Neuronal stem cell (in vitro differentiated cells): Measurements from ENCODE around the gene ZBTB46.

Experiments
- DNase-seq: peaks from one replicate; pipeline ENCODE4 v3.0.0-alpha.2; 2013; ENCODE audit warnings: low spot score
- H2AFZ ChIP-seq: one replicate; pipeline ENCODE4 v1.6.1; 2013; ENCODE audit warnings: mild to moderate bottlenecking, low read length, inconsistent platforms
- H2AK5ac ChIP-seq: 2 replicates; pipeline ENCODE4 v1.6.1; 2013; ENCODE audit warnings: low read depth, mild to moderate bottlenecking, inconsistent platforms, low read length, moderate library complexity, mixed read lengths
- H2BK120ac ChIP-seq: 2 replicates; pipeline ENCODE4 v1.6.1; 2013; ENCODE audit warnings: low read depth, mild to moderate bottlenecking, inconsistent platforms, low read length, moderate library complexity, mixed read lengths
- H2BK12ac ChIP-seq: one replicate; pipeline ENCODE4 v1.6.1; 2013; ENCODE audit warnings: low read length, inconsistent platforms
- H2BK15ac ChIP-seq: 2 replicates; pipeline ENCODE4 v1.6.1; 2013; ENCODE audit warnings: mild to moderate bottlenecking, low read length, inconsistent platforms, mixed read lengths
- H2BK5ac ChIP-seq: one replicate; pipeline ENCODE4 v1.6.1; 2013; ENCODE audit warnings: inconsistent platforms, mild to moderate bottlenecking, low read length, moderate library complexity
- H3K14ac ChIP-seq: one replicate; pipeline ENCODE4 v1.6.1; 2013; ENCODE audit warnings: low read length, inconsistent platforms
- H3K18ac ChIP-seq: 2 replicates; pipeline ENCODE4 v1.6.1; 2013; ENCODE audit warnings: low read length, inconsistent platforms
- H3K23ac ChIP-seq: 2 replicates; pipeline ENCODE4 v1.6.1; 2013; ENCODE audit warnings: low read depth, mild to moderate bottlenecking, mixed read lengths, low read length, inconsistent platforms; ENCODE audit not compliant: poor library complexity
- H3K27ac ChIP-seq: replicated peaks from 3 replicates; pipeline ENCODE4 v1.5.1; 2013; ENCODE audit warnings: low read length, inconsistent platforms
- H3K27me3 ChIP-seq, 3 experiments: 2 replicates each; pipeline ENCODE4 v1.6.1; 2013; ENCODE audit warnings: low read length in 3 of 3, mild to moderate bottlenecking in 2 of 3, inconsistent platforms in 1 of 3, low read depth in 1 of 3, mixed read lengths in 1 of 3, moderate library complexity in 1 of 3; ENCODE audit not compliant: control insufficient read depth in 3 of 3, insufficient read depth in 3 of 3
- H3K36me3 ChIP-seq, 2 donors: replicated peaks in 1 of 2; 2 replicates each; pipeline ENCODE4 v1.6.1; 2013; ENCODE audit warnings: low read length in 2 of 2; ENCODE audit not compliant: control insufficient read depth in 2 of 2, insufficient read depth in 2 of 2
- H3K4ac ChIP-seq: 2 replicates; pipeline ENCODE4 v1.6.1; 2013; ENCODE audit warnings: inconsistent platforms, mild to moderate bottlenecking, low read length, moderate library complexity
- H3K4me1 ChIP-seq, 2 donors: 1 replicate in 1 of 2; 2 replicates in 1 of 2; pipeline ENCODE4 v1.6.1; 2013; ENCODE audit warnings: low read length in 2 of 2, low read depth in 1 of 2; ENCODE audit not compliant: control insufficient read depth in 2 of 2, insufficient read depth in 1 of 2
- H3K4me2 ChIP-seq: one replicate; pipeline ENCODE4 v1.6.1; 2013; ENCODE audit warnings: mild to moderate bottlenecking, low read length, inconsistent platforms; ENCODE audit not compliant: insufficient read depth, poor library complexity, severe bottlenecking
- H3K4me3 ChIP-seq, 2 donors: 2 replicates each; pipeline ENCODE4 v1.5.1; 2013; ENCODE audit warnings: low read length in 2 of 2, mild to moderate bottlenecking in 2 of 2, inconsistent platforms in 1 of 2, moderate library complexity in 1 of 2
- H3K79me1 ChIP-seq: one replicate; pipeline ENCODE4 v1.6.1; 2013; ENCODE audit warnings: low read depth, mild to moderate bottlenecking, inconsistent platforms, low read length, moderate library complexity
- H3K9ac ChIP-seq: one replicate; pipeline ENCODE4 v1.6.1; 2013; ENCODE audit warnings: mild to moderate bottlenecking, low read depth, low read length, inconsistent platforms; ENCODE audit not compliant: poor library complexity
- H3K9me3 ChIP-seq, 2 donors: replicated peaks in 1 of 2; 2 replicates each; pipeline versions ENCODE3 to v1.6.1; 2013; ENCODE audit warnings: low read length in 2 of 2, mild to moderate bottlenecking in 2 of 2, inconsistent platforms in 1 of 2, low read depth in 1 of 2, mixed read lengths in 1 of 2, moderate library complexity in 1 of 2; ENCODE audit not compliant: control insufficient read depth in 2 of 2, insufficient read depth in 1 of 2
- H4K8ac ChIP-seq: one replicate; pipeline ENCODE4 v1.6.1; 2013; ENCODE audit warnings: low read depth, mild to moderate bottlenecking, inconsistent platforms, low read length, moderate library complexity
- H4K91ac ChIP-seq: one replicate; pipeline ENCODE4 v1.6.1; 2013; ENCODE audit warnings: low read length, low read depth, mild to moderate bottlenecking, inconsistent platforms; ENCODE audit not compliant: poor library complexity
- WGBS, 2 donors: extraction: QIAGEN DNeasy Blood & Tissue Kit; methylation state at CpG; one replicate each; pipeline ENCODE4 v1.1.7; 2013; ENCODE audit warnings: missing lambda C conversion rate in 2 of 2, mixed read lengths in 1 of 2; ENCODE audit not compliant: insufficient read length in 2 of 2, insufficient replicate concordance in 1 of 2; ENCODE audit errors: extremely low coverage in 2 of 2; 5-methylcytosine and 5-hydroxymethylcytosine counted together

ZBTB46 gene

DNA sequence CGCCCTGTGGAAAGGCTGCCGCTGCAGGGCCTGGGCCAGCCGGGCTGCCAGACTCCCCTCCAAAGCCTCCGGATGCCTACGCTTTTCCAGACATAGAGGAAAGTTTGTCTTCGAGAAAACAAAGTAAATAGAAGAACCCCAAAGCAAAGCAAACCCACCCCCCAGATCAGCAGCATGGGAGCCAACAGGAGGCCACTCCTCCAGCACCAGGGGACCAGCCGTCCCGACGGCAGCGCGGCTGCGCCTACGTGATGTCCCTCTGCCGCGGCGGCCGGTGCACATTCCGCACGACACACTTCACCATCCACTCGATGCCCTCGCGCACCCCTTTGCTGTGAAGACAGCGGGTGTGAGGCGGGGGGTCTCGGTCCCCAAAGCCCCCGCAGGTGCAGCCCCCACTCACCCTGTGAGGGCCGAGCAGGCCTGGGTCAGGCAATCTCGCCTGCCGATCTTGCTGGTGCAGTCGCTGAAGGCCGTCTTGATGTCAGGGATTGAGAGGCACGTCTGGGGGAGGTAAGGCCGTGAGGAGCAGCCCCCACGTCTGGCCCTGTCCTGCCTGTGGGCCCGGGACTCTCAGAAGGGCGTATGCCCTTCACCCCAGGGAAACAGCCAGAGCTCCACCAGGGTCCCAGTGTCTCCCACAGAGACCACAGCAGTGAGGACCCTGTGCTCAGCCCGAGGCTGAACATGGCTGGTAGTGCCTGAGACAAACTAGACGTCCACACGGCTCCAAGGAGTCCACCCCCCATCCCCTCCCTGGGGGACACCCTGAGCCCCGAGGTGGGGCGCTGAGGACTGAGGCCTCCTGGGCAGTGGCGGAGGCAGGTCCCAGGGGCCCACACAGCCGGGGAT lies 130.6 kb downstream of the ZBTB46 start:
- no peak overlapping the region for H2BK15ac ChIP-seq
- H3K79me1 ChIP-seq, result peaks cover 11% of the 10 kb centered on the region
- H2AK5ac ChIP-seq, result no peak overlapping the region
- H3K18ac ChIP-seq, result no peak overlapping the region
- H2BK120ac ChIP-seq, result no peak overlapping the region
- H3K36me3 ChIP-seq, result peaks cover 14 to 48% of the 10 kb centered on the region in 2 donors
- H3K9me3 ChIP-seq, result no peaks in the 10 kb centered on the region
- no peak overlapping the region for H3K4me3 ChIP-seq
- H3K14ac ChIP-seq, result no peak overlapping the region
- H2BK12ac ChIP-seq, result no peak overlapping the region
- no peak overlapping the region for H2AFZ ChIP-seq
- WGBS, 2 donors, result no CpG with 5 or more reads among the region's 43 CpGs
- H3K9ac ChIP-seq, result no peak overlapping the region
- H2BK5ac ChIP-seq, result peak overlapping the region; percentile 13
- H3K4me1 ChIP-seq, result peaks cover 7 to 14% of the 10 kb centered on the region in 2 donors
- no peak for DNase-seq
- H4K91ac ChIP-seq, result no peak overlapping the region
- no peak overlapping the region for H3K4ac ChIP-seq
- H3K27me3 ChIP-seq, result no peaks in the 10 kb centered on the region
- H4K8ac ChIP-seq, result no peak overlapping the region
- no peak overlapping the region for H3K4me2 ChIP-seq
- peak overlapping the region; percentile 55 for H3K23ac ChIP-seq
- no peak overlapping the region for H3K27ac ChIP-seq

DNA sequence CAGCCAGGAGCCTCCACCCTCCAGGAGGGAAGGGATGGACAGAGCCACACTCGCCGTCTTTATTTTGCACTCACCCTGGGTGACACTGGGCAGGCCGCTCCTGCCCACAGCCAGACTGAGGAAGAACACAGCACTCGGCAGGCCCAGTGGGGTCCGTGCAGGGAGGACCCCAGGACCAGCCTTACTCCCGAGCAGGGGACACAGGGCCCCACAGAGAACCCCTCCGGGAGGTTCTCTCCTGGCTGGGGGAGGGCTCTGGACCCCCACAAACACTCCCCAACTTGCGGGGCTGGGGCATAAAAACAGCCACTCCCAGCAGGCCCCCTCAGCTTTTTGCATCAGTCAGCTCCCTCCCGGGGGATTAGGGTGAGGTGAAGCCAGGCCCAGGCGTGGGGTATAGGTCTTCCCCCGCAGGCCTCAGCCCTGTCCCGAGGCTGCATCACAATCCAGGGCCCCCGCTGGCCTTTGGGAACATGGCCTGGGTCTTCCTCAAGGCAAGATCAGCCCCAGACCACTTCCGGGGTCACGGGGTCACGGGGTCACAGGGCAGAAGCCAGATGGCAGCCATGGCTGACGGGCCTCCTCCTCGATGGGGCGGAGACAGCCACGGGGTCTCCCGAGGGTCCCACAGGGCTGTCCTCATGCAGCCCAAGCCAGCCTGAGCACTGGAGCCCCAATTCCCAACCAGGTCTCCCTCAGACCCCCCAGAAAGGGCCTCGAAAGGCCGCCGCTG lies 131.4 kb downstream of the ZBTB46 start:
- H3K23ac ChIP-seq, result peak overlapping the region; percentile 22
- DNase-seq, result no peak
- no peak overlapping the region for H2AFZ ChIP-seq
- H2BK15ac ChIP-seq, result no peak overlapping the region
- H3K9me3 ChIP-seq, result no peaks in the 10 kb centered on the region
- no peak overlapping the region for H3K14ac ChIP-seq
- H3K27ac ChIP-seq, result no peak overlapping the region
- H3K36me3 ChIP-seq, result peaks cover 7 to 47% of the 10 kb centered on the region in 2 donors
- peaks cover 8% of the 10 kb centered on the region for H3K79me1 ChIP-seq
- no peak overlapping the region for H2BK12ac ChIP-seq
- no peak overlapping the region for H3K4me2 ChIP-seq
- no peak overlapping the region for H4K8ac ChIP-seq
- H3K4me3 ChIP-seq, result no peak overlapping the region
- no peak overlapping the region for H3K4ac ChIP-seq
- H4K91ac ChIP-seq, result no peak overlapping the region
- no peaks in the 10 kb centered on the region for H3K27me3 ChIP-seq
- no peak overlapping the region for H2BK120ac ChIP-seq
- peaks cover 7 to 14% of the 10 kb centered on the region in 2 donors for H3K4me1 ChIP-seq
- peak overlapping the region; percentile 56 for H2AK5ac ChIP-seq
- no peak overlapping the region for H3K18ac ChIP-seq
- H2BK5ac ChIP-seq, result no peak overlapping the region
- no CpG with 5 or more reads among the region's 24 CpGs for WGBS, 2 donors
- H3K9ac ChIP-seq, result peak overlapping the region; percentile 77

DNA sequence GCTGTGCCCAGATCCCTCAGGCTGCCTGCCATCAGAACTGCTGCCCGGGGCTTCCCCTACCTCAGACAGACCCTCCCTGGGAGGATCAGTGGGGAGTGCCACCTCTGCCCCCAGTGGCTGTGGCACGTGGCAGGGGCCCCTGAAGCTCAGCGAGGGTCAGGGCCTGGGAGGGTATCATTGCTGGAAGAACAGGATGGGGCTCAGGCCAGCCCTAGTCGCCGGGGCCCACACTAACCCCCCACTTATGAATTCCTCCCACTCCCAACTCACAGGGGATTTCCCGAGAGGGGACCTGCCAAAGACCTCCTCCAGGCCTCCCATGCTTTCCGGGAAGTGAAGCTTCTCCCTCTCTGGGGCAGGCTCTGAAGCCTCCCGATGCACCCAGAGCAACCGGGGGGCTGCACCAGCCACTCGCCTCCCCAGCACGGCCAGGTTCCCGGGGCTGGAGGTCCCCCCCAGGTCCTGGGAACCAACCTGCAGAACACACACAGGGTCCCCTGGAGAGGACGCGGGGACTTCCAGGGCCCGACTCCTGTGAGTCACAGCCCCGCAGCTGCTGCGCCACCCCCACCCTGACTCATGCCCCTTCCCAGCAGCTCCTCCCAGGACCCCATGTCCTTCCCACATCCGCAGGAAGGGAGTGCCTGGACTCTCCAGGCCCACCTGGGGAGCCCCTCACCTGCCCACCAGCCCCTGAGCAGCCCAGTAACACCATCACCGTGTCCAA lies 132.2 kb downstream of the ZBTB46 start:
- no peak overlapping the region for H2BK5ac ChIP-seq
- no peak overlapping the region for H3K4ac ChIP-seq
- H3K79me1 ChIP-seq, result peaks cover 6% of the 10 kb centered on the region
- no peak overlapping the region for H3K4me2 ChIP-seq
- no peak overlapping the region for H4K91ac ChIP-seq
- H3K14ac ChIP-seq, result no peak overlapping the region
- no peak overlapping the region for H4K8ac ChIP-seq
- peak overlapping the region; percentile 56 for H2AK5ac ChIP-seq
- H3K27ac ChIP-seq, result no peak overlapping the region
- H2AFZ ChIP-seq, result no peak overlapping the region
- no peak overlapping the region for H2BK120ac ChIP-seq
- H2BK12ac ChIP-seq, result no peak overlapping the region
- WGBS, 2 donors, result no CpG with 5 or more reads among the region's 19 CpGs
- peaks cover under 1 to 47% of the 10 kb centered on the region in 2 donors for H3K36me3 ChIP-seq
- peak overlapping the region; percentile 28 for H3K18ac ChIP-seq
- no peak overlapping the region for H3K4me3 ChIP-seq
- H2BK15ac ChIP-seq, result no peak overlapping the region
- peak overlapping the region; percentile 22 for H3K23ac ChIP-seq
- H3K9ac ChIP-seq, result peak overlapping the region; percentile 63
- DNase-seq, result no peak
- H3K9me3 ChIP-seq, result no peaks in the 10 kb centered on the region
- H3K4me1 ChIP-seq, result peaks cover 7 to 14% of the 10 kb centered on the region in 2 donors
- no peaks in the 10 kb centered on the region for H3K27me3 ChIP-seq
